AG04449 (cell line): ENCODE measurements around the gene LHX2.

ENCODE experiments used
- CTCF ChIA-PET: fragments of 350-600 bp; formaldehyde crosslinking; extraction: SDS; loops from one replicate; lab custom pipeline; 2021; ENCODE audit warnings: antibody characterized with exemption; lab: Yijun Ruan, JAX
- POLR2A ChIA-PET: fragments of 400-600, 350-600 bp; formaldehyde crosslinking; extraction: SDS; loops from one replicate; lab custom pipeline; 2020; ENCODE audit warnings: antibody characterized with exemption, inconsistent platforms; lab: Yijun Ruan, JAX
- DNase-seq: peaks from one replicate; pipeline ENCODE4 v3.0.0-alpha.2; 2010; ENCODE audit warnings: low read depth, low spot score
- H3K4me3 ChIP-seq: 2 replicates; pipeline ENCODE4 v1.5.1; 2011; ENCODE audit warnings: low read depth, mild to moderate bottlenecking, control low read depth, low read length
- TF ChIP-seq, protein P1 (sequence below): IDR thresholded peaks from one replicate; pipeline ENCODE4 v1.5.1; 2011; ENCODE audit warnings: mild to moderate bottlenecking, moderate library complexity, low read length, control low read depth, inconsistent platforms; ENCODE audit not compliant: insufficient read depth; ENCODE audit errors: missing control alignments

LHX2 gene

DNA sequence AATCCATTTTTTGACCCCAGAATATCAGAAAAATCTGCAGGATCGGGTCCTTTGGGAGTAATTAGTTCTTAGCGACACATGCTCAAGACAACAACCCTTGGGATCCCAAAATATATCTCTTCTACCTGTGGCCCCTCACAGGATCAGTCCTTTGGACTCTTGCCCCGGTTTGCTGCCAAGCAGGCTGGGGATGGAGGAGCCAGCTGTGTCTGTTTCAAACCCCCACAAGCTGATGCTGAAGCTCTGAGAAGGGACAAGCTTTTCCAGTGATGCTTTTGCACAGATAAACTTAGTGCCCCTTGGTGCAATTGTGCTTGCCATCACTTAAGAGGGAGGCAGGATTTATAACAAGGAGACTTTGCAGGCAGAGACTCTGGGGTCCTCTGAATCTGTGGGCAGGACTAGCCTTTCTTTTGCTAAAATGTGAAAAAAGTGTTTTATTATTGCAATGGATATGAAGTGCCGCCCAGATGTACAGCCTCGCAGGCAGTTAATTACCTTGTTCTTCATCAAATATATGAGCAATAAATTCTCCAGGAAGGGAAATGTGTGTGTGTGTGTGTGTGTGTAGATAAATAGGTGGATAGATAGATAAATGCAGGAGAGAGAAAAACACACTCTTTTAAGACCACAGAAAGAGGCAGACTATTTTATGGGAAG, 9.6 kb upstream of the LHX2 start:
- ChIA-PET POLR2A (no interaction called here), CTCF (no interaction called here)
- TF ChIP-seq, protein P1, sequence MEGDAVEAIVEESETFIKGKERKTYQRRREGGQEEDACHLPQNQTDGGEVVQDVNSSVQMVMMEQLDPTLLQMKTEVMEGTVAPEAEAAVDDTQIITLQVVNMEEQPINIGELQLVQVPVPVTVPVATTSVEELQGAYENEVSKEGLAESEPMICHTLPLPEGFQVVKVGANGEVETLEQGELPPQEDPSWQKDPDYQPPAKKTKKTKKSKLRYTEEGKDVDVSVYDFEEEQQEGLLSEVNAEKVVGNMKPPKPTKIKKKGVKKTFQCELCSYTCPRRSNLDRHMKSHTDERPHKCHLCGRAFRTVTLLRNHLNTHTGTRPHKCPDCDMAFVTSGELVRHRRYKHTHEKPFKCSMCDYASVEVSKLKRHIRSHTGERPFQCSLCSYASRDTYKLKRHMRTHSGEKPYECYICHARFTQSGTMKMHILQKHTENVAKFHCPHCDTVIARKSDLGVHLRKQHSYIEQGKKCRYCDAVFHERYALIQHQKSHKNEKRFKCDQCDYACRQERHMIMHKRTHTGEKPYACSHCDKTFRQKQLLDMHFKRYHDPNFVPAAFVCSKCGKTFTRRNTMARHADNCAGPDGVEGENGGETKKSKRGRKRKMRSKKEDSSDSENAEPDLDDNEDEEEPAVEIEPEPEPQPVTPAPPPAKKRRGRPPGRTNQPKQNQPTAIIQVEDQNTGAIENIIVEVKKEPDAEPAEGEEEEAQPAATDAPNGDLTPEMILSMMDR = no peak
- H3K4me3 ChIP-seq = no peak overlapping the region
- no peak for DNase-seq

DNA sequence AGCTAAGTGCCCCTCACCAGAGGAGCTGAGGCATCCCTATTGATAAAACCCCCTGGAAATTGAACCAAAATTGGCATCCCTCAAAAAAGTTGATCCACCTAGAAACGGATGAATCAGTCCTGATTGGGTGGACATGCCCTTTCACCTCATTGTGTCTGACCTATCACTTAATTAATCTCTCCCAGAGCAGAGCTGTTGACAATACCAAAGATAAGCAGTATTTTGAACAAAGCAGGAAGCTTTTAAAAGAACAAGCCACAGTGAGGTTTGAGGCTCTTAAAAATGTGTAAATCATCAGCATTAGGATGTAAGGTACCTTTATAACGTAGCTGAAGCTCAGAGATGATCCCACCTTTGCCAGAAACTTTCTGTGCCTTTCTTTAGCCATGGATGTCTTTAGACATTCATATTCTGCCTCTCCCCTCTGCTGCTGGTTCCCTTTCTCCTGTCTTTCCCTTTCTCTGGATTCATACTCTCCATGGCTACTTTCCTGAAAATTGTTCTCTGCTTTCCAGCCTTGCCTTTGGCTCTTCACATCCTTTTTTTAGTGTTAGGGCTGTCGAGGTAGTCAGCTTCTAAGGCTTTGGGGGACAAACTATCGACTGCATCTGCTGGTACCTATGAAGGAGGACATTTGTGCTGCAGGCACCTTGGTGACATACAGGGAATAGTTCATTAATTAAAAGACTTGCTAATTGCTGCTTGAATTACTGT, 7.8 kb upstream of the LHX2 start:
- H3K4me3 ChIP-seq = no peak overlapping the region
- CTCF ChIA-PET = interaction anchor here (1.3 to 1.8 kb wide), 2 partner anchors 9 to 38 kb away, joined by 4 to 6 read pairs; no protein-coding TSS in a partner anchor
- POLR2A ChIA-PET = no interaction called here
- TF ChIP-seq, protein P1 = no peak
- DNase-seq = no peak

DNA sequence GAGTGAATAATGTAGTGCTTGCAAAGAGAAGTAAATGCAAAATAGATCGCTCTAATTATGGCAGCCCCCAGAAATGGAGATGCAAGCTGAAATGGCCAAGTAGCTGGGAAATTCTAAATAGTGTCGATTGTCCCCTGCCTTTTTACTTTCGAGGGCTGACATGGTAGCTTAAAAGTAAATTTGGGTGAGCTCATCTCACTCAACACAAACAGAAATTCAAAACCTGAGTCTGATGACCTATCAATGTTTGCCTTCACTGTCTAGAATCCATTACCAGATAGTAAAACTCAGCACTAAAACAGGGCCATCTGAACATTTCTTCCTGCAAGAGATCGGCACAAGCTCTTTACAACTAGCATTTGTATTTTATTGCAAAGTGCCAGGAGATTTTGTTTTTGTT, 7.0 kb upstream of the LHX2 start:
- DNase-seq = no peak
- TF ChIP-seq, protein P1 = no peak
- ChIA-PET CTCF (interaction anchor here (0.8 to 1.8 kb wide), 3 partner anchors 8 to 37 kb away, joined by 3 to 6 read pairs (median 4); no protein-coding TSS in a partner anchor), POLR2A (no interaction called here)
- H3K4me3 ChIP-seq = no peak overlapping the region

DNA sequence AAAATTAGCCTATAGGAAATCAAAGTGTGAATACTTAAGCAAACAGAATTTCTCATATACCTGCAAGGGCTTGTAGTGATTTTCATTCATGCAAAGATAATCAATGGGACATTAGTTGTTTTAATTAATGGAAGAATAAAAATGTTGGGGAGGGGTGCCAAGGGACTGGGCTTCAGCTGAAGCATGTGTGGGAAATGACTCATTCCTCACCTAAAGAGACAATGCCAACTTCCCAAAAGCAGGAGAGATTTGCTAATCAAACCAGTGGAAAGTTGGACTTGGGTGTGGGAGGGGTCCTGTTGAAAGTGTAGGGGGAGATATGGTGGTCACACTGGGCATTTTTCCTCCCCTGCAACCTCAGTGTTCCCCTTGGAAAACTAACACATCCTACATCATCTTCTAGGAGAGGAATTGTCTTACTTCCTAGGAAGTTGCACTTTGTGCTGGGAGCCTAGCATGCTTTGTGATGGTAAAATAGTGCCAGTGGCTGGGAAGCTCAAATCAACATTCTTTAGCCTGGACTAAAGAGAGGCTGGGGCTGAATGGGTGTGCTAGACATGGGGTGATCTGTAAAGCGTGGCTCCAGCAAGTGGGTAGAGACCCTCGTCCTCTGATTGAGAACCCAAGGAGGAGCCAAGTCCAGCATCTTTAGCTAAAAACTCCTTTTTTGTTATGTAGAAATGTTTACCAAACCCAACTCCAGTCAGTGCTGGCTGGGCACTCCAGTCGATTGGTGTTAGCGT, 6.4 kb upstream of the LHX2 start:
- POLR2A ChIA-PET = no interaction called here

DNA sequence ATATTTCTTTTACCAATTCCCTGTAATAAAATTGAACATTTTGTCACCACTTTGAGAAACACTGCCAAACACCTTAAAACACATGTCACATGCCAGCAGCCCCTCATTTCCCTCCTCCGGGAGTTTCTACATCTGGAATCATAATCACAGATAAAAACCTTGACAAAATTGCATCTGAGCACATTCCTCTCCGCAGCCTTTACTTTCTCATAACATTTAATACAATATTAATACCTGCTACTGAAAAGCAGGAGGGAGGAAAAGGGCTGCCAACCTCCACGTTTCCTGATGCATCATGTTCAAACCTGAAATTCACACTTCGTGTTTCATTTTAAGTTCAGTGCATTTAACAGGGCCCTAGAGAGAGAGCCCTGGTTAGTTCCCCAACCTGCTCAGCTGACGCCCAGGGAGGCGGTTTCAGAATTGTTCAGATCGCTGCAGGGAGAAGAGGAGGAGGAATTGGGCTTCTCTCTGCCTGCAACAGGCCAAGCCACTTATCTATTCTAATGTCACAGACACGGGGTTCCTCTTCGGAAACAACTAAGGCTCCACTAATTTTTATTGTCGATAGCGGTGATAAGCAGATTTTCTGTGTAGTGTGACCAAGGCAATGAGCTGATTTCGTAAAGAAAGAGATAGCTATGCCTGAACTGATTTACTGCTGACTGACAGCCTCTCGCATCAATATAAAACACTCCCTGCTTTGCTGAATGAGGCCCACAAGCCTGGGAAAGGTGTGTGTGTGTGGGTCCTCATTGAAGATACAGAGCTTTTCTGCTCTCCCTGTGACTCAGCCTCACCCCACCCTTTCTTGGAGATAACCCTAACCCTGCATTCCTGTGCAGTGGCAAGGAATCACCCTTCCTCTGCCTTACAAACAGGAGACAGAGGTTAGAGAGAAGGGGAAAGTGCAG, 4.9 kb upstream of the LHX2 start:
- POLR2A ChIA-PET = no interaction called here
- CTCF ChIA-PET = interaction anchor here (0.7 kb wide), 1 partner anchor 34 kb away, joined by 3 read pairs; no protein-coding TSS in a partner anchor
- H3K4me3 ChIP-seq = no peak overlapping the region
- TF ChIP-seq, protein P1 = no peak
- DNase-seq = no peak

More for the DNA sequence above, 6.4 kb upstream of the LHX2 start:
- no peak for DNase-seq
- no peak overlapping the region for H3K4me3 ChIP-seq
- TF ChIP-seq, protein P1 = no peak
- CTCF ChIA-PET = interaction anchor here (0.8 to 1.8 kb wide), 2 partner anchors 35 to 36 kb away, joined by 3 to 6 read pairs; no protein-coding TSS in a partner anchor
